Right lobe of liver (tissue), 6 donors: ENCODE data around the gene PRC1. TPM values are rescaled to one million over a fixed set of nuclear protein-coding genes. Genes with fewer than 3 reads are reported as not detected.
A peak's percentile ranks its signal among the peaks of the same experiment; 100 is the strongest.

ENCODE experiments used
- ATAC-seq, 4 donors: fragments of 200-7000 bp; cut with Tn5 transposase; one replicate each; pipeline ENCODE4 v1.9.1; 2020; ENCODE audit warnings: mild to moderate bottlenecking in 4 of 4, moderate library complexity in 4 of 4
- DNase-seq, 3 donors: peaks; one replicate each; pipeline ENCODE4 v3.0.0-alpha.2; 2020
- H3K27ac ChIP-seq, 3 donors: fragments of 200-600 bp; one replicate each; pipeline ENCODE4 v1.8.0; 2022
- H3K27me3 ChIP-seq, 2 donors: fragments of 200-600 bp; one replicate each; pipeline ENCODE4 v1.8.0; 2022
- H3K36me3 ChIP-seq, 4 donors: fragments of 200-600 bp; sonication (generic) in 1 of 4; one replicate each; pipeline versions ENCODE4 v1.5.1 to v1.8.0; 2017 to 2022; ENCODE audit warnings: control low read depth in 1 of 4
- H3K4me1 ChIP-seq, 4 donors: fragments of 200-600 bp; sonication (generic) in 1 of 4; one replicate each; pipeline versions ENCODE4 v1.5.1 to v1.8.0; 2017 to 2022; ENCODE audit warnings: control low read depth in 1 of 4
- H3K4me3 ChIP-seq, 3 donors: fragments of 200-600 bp; one replicate each; pipeline ENCODE4 v1.8.0; 2022
- H3K9me3 ChIP-seq, 4 donors: fragments of 200-600 bp; sonication (generic) in 1 of 4; one replicate each; pipeline versions ENCODE4 v1.5.1 to v1.8.0; 2017 to 2022; ENCODE audit warnings: control low read depth in 1 of 4
- POLR2A ChIP-seq: fragments of 450-650 bp; IDR thresholded peaks from one replicate; pipeline ENCODE4 v1.6.1; 2017; ENCODE audit warnings: antibody characterized with exemption, mild to moderate bottlenecking
- WGBS: methylation state at CpG from one replicate; pipeline ENCODE4 v1.1.6; 2018; ENCODE audit warnings: low coverage, low lambda C conversion rate; ENCODE audit not compliant: insufficient coverage; ENCODE audit errors: missing lambda C conversion rate; 5-methylcytosine and 5-hydroxymethylcytosine counted together
- intact Hi-C, 2 donors: fragments of 100-400 bp; cut with DNase I; formaldehyde crosslinking; loops; one replicate each; pipeline versions ENCODE4 v1.11.2 to v1.14.1; 2022
- total RNA-seq, 6 experiments: library from RNA; depleted of rRNA in 2 of 6; stranded (reverse); fragments of >200 nt in 2 of 6; fragmentation: NEBNext Ultra II Directional in 3 of 6; extraction: Animal tissue kit (Norgen Biotek cat#: 25700) in 3 of 6; gene quantifications; one replicate each; pipeline versions ENCODE4 v1.1.0 to v1.2.4, GENCODE V29; 2016 to 2023
- TF ChIP-seq, protein P1 (sequence below), 4 donors: fragments of 200-600 bp in 3 of 4; fragments of 450-650 bp in 1 of 4; IDR thresholded peaks; one replicate each; pipeline versions ENCODE4 v1.5.1 to v1.8.0; 2016 to 2022; ENCODE audit warnings: antibody characterized with exemption in 4 of 4, mild to moderate bottlenecking in 2 of 4
- donor health status: DM: no; HTN: yes; CAD: no.
- donor health status: DM: no; HTN: no; CAD: no.
- donor health status: DM: no; HTN: no; CAD: no.
- donor health status: DM: no; HTN: yes; CAD: no.
- donor health status: DM: no; HTN: yes; CAD: no.

The PRC1 gene
- total RNA-seq, 6 experiments from 2014 or later = 1.2 to 8.8 (median 4.3) TPM

DNA sequence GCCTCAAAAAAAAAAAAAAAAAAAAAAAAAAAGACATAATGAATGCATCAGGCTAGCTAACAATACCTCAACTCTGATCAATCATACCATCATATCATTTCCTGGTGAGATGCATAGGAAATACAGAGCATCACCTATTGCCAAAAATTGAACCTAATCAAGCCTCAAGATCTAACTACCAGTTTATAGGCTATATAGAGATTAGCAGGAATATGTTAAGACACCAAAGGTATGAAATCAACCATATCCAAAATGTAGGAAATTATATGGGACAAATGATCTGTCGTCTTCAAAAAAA is 28.4 kb upstream of the PRC1 start:
- WGBS = 23% methylated on average over 1 of the region's 1 CpG
- peak in 1 of 4 donors; percentile 12 for ATAC-seq
- Histone ChIP-seq H3K27me3 (no peaks in the 10 kb centered on the region), H3K9me3 (no peaks in the 10 kb centered on the region), H3K36me3 (no peaks in the 10 kb centered on the region), H3K4me3 (peak overlapping the region; percentile 78 to 99 (median 90)), H3K4me1 (peaks cover 0 to 15% (median 5%) of the 10 kb centered on the region in 4 donors), H3K27ac (peak overlapping the region; percentile 44 to 61 (median 44))
- intact Hi-C loops = no loop called here
- DNase-seq = no peak
- TF ChIP-seq POLR2A = no peak
- TF ChIP-seq, protein P1, sequence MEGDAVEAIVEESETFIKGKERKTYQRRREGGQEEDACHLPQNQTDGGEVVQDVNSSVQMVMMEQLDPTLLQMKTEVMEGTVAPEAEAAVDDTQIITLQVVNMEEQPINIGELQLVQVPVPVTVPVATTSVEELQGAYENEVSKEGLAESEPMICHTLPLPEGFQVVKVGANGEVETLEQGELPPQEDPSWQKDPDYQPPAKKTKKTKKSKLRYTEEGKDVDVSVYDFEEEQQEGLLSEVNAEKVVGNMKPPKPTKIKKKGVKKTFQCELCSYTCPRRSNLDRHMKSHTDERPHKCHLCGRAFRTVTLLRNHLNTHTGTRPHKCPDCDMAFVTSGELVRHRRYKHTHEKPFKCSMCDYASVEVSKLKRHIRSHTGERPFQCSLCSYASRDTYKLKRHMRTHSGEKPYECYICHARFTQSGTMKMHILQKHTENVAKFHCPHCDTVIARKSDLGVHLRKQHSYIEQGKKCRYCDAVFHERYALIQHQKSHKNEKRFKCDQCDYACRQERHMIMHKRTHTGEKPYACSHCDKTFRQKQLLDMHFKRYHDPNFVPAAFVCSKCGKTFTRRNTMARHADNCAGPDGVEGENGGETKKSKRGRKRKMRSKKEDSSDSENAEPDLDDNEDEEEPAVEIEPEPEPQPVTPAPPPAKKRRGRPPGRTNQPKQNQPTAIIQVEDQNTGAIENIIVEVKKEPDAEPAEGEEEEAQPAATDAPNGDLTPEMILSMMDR (IDR thresholded peaks at IDR 0.05) = no peak

DNA sequence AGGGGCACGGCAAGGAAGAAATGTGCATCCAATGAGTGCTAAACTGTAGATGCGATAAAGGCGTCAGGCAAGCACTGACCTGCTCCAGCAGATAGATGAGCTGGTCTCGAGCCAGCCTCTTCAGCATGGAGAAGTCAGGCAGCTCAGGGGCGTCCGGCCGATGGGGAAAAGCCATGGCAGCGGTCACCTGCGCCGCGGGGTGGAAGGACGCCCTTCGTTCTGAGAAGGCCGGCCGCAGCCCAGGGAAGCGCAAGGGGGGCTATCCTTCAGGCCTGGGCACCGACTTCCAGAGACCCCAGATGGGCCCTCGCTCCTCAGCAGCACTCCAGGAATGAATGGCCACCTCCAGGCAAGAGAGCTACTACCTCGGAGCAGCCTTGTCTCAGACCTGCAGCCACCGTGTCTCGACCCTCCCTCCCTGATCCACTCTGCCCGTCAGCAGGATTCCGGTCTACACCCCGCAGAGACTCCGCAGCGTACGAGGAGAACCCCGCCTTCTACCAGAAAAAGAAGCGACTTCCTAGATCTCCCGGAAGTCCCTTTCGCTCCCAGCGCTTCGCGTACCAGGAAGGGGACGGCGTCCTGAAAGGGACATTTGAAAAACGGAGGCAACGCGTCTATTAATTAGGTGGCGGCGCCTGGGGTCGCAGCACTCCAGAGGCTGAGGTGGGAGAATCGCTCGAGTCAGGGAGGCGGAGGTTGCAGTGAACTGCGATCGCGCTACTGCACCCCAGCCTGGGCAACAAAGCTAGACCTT is 27.9 kb upstream of the PRC1 start, which contains the start of gene VPS33B:
VPS33B (minus strand) TSS at position 520 of the 757 bp plus-strand sequence; CDS start at position 175, 345 bp downstream.
- peak within 1 kb of the TSS; percentile 44 to 61 (median 44) for H3K27ac ChIP-seq
- TF ChIP-seq, protein P1 (IDR thresholded peaks at IDR 0.05) = no peak
- TF ChIP-seq POLR2A = peak; percentile 35
- H3K4me1 ChIP-seq = peaks cover 0 to 15% (median 5%) of the 10 kb centered on the region in 4 donors
- under 1% methylated on average over 13 of the region's 48 CpGs for WGBS
- intact Hi-C loops = no loop called here
- H3K4me3 ChIP-seq = peak within 1 kb of the TSS; percentile 78 to 99 (median 90)
- peak; percentile 91 to 97 (median 96) for ATAC-seq
- H3K27me3 ChIP-seq = no peaks in the 10 kb centered on the region
- H3K9me3 ChIP-seq = no peaks in the 10 kb centered on the region
- no peaks in the 10 kb centered on the region for H3K36me3 ChIP-seq
- DNase-seq = peak; percentile 81 to 92 (median 86)

DNA sequence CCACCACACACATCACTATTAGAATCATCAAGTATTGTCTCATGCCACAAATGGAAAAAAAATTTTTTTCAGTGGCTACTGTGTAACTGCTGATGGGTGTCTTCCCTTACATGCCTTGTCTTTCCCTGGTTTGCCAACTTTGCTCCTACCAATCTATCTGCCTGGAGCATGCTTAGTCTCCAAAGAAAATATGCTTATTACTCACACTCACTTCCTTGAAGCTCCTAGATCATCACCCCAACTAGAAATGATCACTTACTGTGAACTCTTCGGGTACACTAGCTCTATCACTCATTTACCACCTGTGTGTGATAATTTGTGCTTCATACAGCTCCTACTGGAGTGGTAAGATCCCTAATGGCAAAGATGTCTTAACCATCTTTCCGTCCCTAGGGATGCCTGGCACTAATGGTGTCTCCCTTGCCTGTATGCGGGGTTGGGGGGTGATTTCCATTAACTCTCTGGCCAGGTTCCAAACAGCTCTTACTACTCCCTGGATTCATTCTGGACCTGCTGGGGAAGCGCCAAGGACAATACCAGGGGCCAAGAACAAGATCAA is 27.3 kb upstream of the PRC1 start:
- DNase-seq (no peak), ATAC-seq (peak in 1 of 4 donors; percentile 4)
- no peaks in the 10 kb centered on the region for H3K27me3 ChIP-seq
- peaks cover 0 to 3% (median 0%) of the 10 kb centered on the region in 4 donors for H3K36me3 ChIP-seq
- H3K9me3 ChIP-seq = no peaks in the 10 kb centered on the region
- WGBS = 11% methylated on average over 4 of the region's 4 CpGs
- intact Hi-C loops = no loop called here
- peak overlapping the region; percentile 78 to 99 (median 90) for H3K4me3 ChIP-seq
- peak overlapping the region in 1 of 3 donors; percentile 44 for H3K27ac ChIP-seq
- TF ChIP-seq, protein P1 (IDR thresholded peaks at IDR 0.05) = no peak
- TF ChIP-seq POLR2A = no peak
- H3K4me1 ChIP-seq = peaks cover 0 to 15% (median 5%) of the 10 kb centered on the region in 4 donors

DNA sequence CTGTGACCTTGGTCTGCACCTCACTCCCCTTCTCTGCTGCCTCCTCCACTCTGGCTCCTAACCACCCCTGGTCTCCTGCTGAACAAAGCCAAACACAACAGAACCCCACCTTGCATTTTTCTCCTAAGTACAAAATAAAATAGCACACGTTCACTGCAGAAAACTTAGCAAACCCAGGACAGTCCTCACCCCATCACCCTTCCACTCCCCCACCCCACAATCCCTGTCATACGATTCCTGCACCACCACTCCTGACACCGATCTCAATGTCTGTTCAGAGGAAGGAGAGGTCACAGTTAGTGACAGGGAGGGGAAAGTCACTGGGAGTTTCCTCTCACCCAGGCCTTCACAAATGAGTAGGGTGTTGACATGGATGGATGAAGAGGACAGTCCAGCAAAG is 23.8 kb upstream of the PRC1 start:
- intact Hi-C loops = no loop called here
- Histone ChIP-seq H3K9me3 (no peaks in the 10 kb centered on the region), H3K27me3 (no peaks in the 10 kb centered on the region), H3K4me1 (peaks cover 0 to 15% (median 5%) of the 10 kb centered on the region in 4 donors), H3K27ac (no peak overlapping the region), H3K36me3 (peaks cover 0 to 21% (median 4%) of the 10 kb centered on the region in 4 donors), H3K4me3 (no peak overlapping the region)
- WGBS = 51% methylated on average over 3 of the region's 3 CpGs
- TF ChIP-seq POLR2A = no peak
- TF ChIP-seq, protein P1 (IDR thresholded peaks at IDR 0.05) = no peak
- ATAC-seq (no peak), DNase-seq (no peak)
